HCT116 (cell line): ENCODE results near the gene SLC2A5. TPM values are rescaled to one million over a fixed set of nuclear protein-coding genes. Genes with fewer than 3 reads are reported as not detected.
A peak's percentile ranks its signal among the peaks of the same experiment; 100 is the strongest.

ENCODE experiments used
- ATAC-seq: fragments of 200-7000 bp; cut with Tn5 transposase; 2 replicates; pipeline ENCODE4 v1.9.1; 2020; ENCODE audit warnings: mild to moderate bottlenecking, moderate library complexity
- BruUV-seq: library from RNA; stranded (reverse); fragments of 400-500 nt; replicated peaks from 2 replicates; lab custom pipeline; 2021; lab: Mats Ljungman, UMichigan
- CTCF ChIA-PET: fragments of 300-600 bp; sonication (Branson Sonifier 250); formaldehyde crosslinking; loops from one replicate; lab custom pipeline; 2021; ENCODE audit warnings: antibody characterized with exemption; lab: Charles Lee
- POLR2A ChIA-PET: fragments of 300-600, 350-600 bp; sonication (Branson Sonifier 250); formaldehyde crosslinking; loops from one replicate; lab custom pipeline; 2021; ENCODE audit warnings: antibody characterized with exemption; lab: Charles Lee
- RAD21 ChIA-PET, 2 experiments: fragments of 300-600 bp; sonication (Branson Sonifier 250); formaldehyde crosslinking; loops; one replicate each; lab custom pipeline; 2023; ENCODE audit warnings: low total read pairs in 2 of 2; ENCODE audit not compliant: uncharacterized antibody in 2 of 2, unreplicated experiment in 2 of 2, low non-redundant PET in 1 of 2; lab: Charles Lee
- DNase-seq: peaks from one replicate; pipeline ENCODE4 v3.0.0-alpha.2; 2010; ENCODE audit warnings: low read depth, low spot score
- H2AFZ ChIP-seq: fragments of 200-600 bp; shearing (Covaris generic), sonication (generic); 2 replicates; pipeline ENCODE4 v1.6.1; 2017; ENCODE audit warnings: low read depth, mixed run types, mixed read lengths, antibody characterized with exemption, low read length; ENCODE audit not compliant: poor library complexity, severe bottlenecking
- H3K27ac ChIP-seq: 2 replicates; pipeline ENCODE4 v1.5.1; 2012; ENCODE audit warnings: low read depth, low read length
- H3K27me3 ChIP-seq: fragments of 200-600 bp; sonication (generic); 2 replicates; pipeline ENCODE4 v1.6.1; 2016; ENCODE audit warnings: mixed run types, low read length, mixed read lengths; ENCODE audit not compliant: insufficient read depth
- H3K36me3 ChIP-seq, 2 experiments: fragments of 200-500 bp in 1 of 2; fragments of 200-600 bp in 1 of 2; sonication (Bioruptor generic) in 1 of 2; sonication (generic) in 1 of 2; 2 replicates each; pipeline versions ENCODE4 v1.5.1 to v1.6.1; 2014 to 2016; ENCODE audit warnings: low read length in 2 of 2, inconsistent platforms in 1 of 2, mixed read lengths in 1 of 2, mixed run types in 1 of 2; ENCODE audit not compliant: insufficient read depth in 2 of 2, control insufficient read depth in 1 of 2
- H3K4me1 ChIP-seq, 2 experiments: fragments of 200-600 bp in 1 of 2; sonication (generic) in 1 of 2; 2 replicates each; pipeline versions ENCODE4 v1.5.1 to v1.6.1; 2012 to 2017; ENCODE audit warnings: low read length in 2 of 2, inconsistent platforms in 1 of 2, mild to moderate bottlenecking in 1 of 2, mixed read lengths in 1 of 2, mixed run types in 1 of 2, moderate library complexity in 1 of 2; ENCODE audit not compliant: insufficient read depth in 2 of 2, control insufficient read depth in 1 of 2
- H3K4me2 ChIP-seq: fragments of 200-600 bp; sonication (generic); 2 replicates; pipeline ENCODE4 v1.6.1; 2017; ENCODE audit warnings: mixed run types, low read length, mixed read lengths
- H3K4me3 ChIP-seq, 2 experiments: fragments of 200-600 bp in 1 of 2; sonication (generic) in 1 of 2; replicated peaks in 1 of 2; 2 replicates each; pipeline ENCODE4 v1.5.1; 2011 to 2016; ENCODE audit warnings: low read length in 2 of 2, control low read depth in 1 of 2, low read depth in 1 of 2, mild to moderate bottlenecking in 1 of 2, mixed read lengths in 1 of 2, mixed run types in 1 of 2
- H3K79me2 ChIP-seq: fragments of 200-600 bp; sonication (generic); 2 replicates; pipeline ENCODE4 v1.6.1; 2017; ENCODE audit warnings: mild to moderate bottlenecking, mixed run types, low read length, moderate library complexity, mixed read lengths; ENCODE audit not compliant: insufficient read depth
- H3K9ac ChIP-seq: fragments of 200-600 bp; sonication (generic); 2 replicates; pipeline ENCODE4 v1.6.1; 2016; ENCODE audit warnings: low read length, mixed read lengths
- H3K9me2 ChIP-seq: fragments of 200-600 bp; sonication (generic), shearing (Covaris generic); 2 replicates; pipeline ENCODE4 v1.6.1; 2017; ENCODE audit warnings: mixed run types, mild to moderate bottlenecking, moderate library complexity; ENCODE audit not compliant: insufficient read depth
- H3K9me3 ChIP-seq, 2 experiments: fragments of 200-500 bp in 1 of 2; fragments of 200-600 bp in 1 of 2; sonication (Bioruptor generic) in 1 of 2; sonication (generic) in 1 of 2; 2 replicates each; pipeline ENCODE4 v1.6.1; 2014 to 2017; ENCODE audit warnings: low read length in 2 of 2, mixed read lengths in 2 of 2, inconsistent platforms in 1 of 2, low read depth in 1 of 2, mild to moderate bottlenecking in 1 of 2, mixed run types in 1 of 2, moderate library complexity in 1 of 2; ENCODE audit not compliant: control insufficient read depth in 1 of 2, insufficient read depth in 1 of 2
- H4K20me1 ChIP-seq: fragments of 200-600 bp; sonication (generic), shearing (Covaris generic); 2 replicates; pipeline ENCODE4 v1.6.1; 2017; ENCODE audit warnings: mixed run types, mild to moderate bottlenecking, moderate library complexity; ENCODE audit not compliant: insufficient read depth
- ATF3 ChIP-seq: IDR thresholded peaks from 2 replicates; pipeline ENCODE4 v1.6.1; 2012
- CBX3 ChIP-seq: IDR thresholded peaks from 2 replicates; pipeline ENCODE4 v1.6.1; 2012; ENCODE audit warnings: low read depth
- CEBPB ChIP-seq: IDR thresholded peaks from 2 replicates; pipeline ENCODE4 v1.6.1; 2012; ENCODE audit warnings: low read depth
- CTCF ChIP-seq, 3 experiments: fragments of 200-600 bp in 1 of 3; sonication (generic) in 1 of 3; IDR thresholded peaks in 2 of 3; conservative IDR thresholded peaks in 1 of 3; 2 replicates each; pipeline ENCODE4 v1.5.1; 2012 to 2017; ENCODE audit warnings: low read depth in 2 of 3, low read length in 2 of 3, antibody characterized with exemption in 1 of 3, borderline replicate concordance in 1 of 3, control low read depth in 1 of 3, mild to moderate bottlenecking in 1 of 3, mixed read lengths in 1 of 3, mixed run types in 1 of 3, moderate library complexity in 1 of 3; ENCODE audit not compliant: insufficient read depth in 1 of 3
- EGR1 ChIP-seq: IDR thresholded peaks from 2 replicates; pipeline ENCODE4 v1.6.1; 2012; ENCODE audit warnings: low read depth
- ELF1 ChIP-seq: IDR thresholded peaks from 2 replicates; pipeline ENCODE4 v1.6.1; 2012; ENCODE audit warnings: low read depth, borderline replicate concordance
- EZH2 ChIP-seq: fragments of 200-600 bp; sonication (generic); IDR thresholded peaks from 2 replicates; pipeline ENCODE4 v1.6.1; 2017; ENCODE audit warnings: antibody characterized with exemption, mixed run types
- EZH2phosphoT487 ChIP-seq: fragments of 200-600 bp; IDR thresholded peaks from 2 replicates; pipeline ENCODE4 v1.6.1; 2018; ENCODE audit warnings: antibody characterized with exemption, borderline replicate concordance
- FOSL1 ChIP-seq: IDR thresholded peaks from 2 replicates; pipeline ENCODE4 v1.6.1; 2012; ENCODE audit warnings: low read depth
- JUND ChIP-seq: IDR thresholded peaks from 2 replicates; pipeline ENCODE4 v1.6.1; 2012
- POLR2A ChIP-seq: IDR thresholded peaks from 2 replicates; pipeline ENCODE4 v1.7.0; 2011; ENCODE audit warnings: borderline replicate concordance; ENCODE audit not compliant: insufficient read depth, insufficient read length; ENCODE audit errors: extremely low read depth
- POLR2AphosphoS5 ChIP-seq: IDR thresholded peaks from 2 replicates; pipeline ENCODE4 v1.6.1; 2011; ENCODE audit warnings: mild to moderate bottlenecking, low read depth, low read length, moderate library complexity
- SIN3A ChIP-seq: IDR thresholded peaks from 2 replicates; pipeline ENCODE4 v1.6.1; 2012; ENCODE audit warnings: low read depth
- SP1 ChIP-seq: IDR thresholded peaks from 2 replicates; pipeline ENCODE4 v1.6.1; 2012; ENCODE audit warnings: low read depth
- ZBTB33 ChIP-seq: IDR thresholded peaks from 2 replicates; pipeline ENCODE4 v1.6.1; 2011; ENCODE audit warnings: mild to moderate bottlenecking, low read length, moderate library complexity; ENCODE audit not compliant: insufficient replicate concordance; ENCODE audit errors: extremely low read depth
- ZFX ChIP-seq: fragments of 450-650 bp; IDR thresholded peaks from 2 replicates; pipeline ENCODE4 v1.6.1; 2017
- intact Hi-C: fragments of 100-400 bp; cut with micrococcal nuclease; formaldehyde crosslinking; loops from 2 replicates; pipeline ENCODE4 v1.10.0; 2022
- total RNA-seq: library from RNA; stranded (reverse); gene quantifications from one replicate; pipeline ENCODE4 v1.2.1, GENCODE V29; 2021; ENCODE audit not compliant: unreplicated experiment

SLC2A5 gene
- total RNA-seq, 1 experiment from 2014 or later: not detected

GRCh38 chr1:9005395-9005708 lies 64.1 kb downstream of the SLC2A5 start:
- no peak for DNase-seq
- Histone ChIP-seq H3K27me3 (no peaks in the 10 kb centered on the region), H3K27ac (no peak overlapping the region), H2AFZ (no peak overlapping the region), H3K4me1 (peaks cover 0 to 14% of the 10 kb centered on the region in 2 experiments; a peak in 3 of 4 replicates), H3K9me3 (no peaks in the 10 kb centered on the region), H4K20me1 (no peaks in the 10 kb centered on the region), H3K79me2 (no peaks in the 10 kb centered on the region), H3K36me3 (no peaks in the 10 kb centered on the region), H3K9me2 (no peaks in the 10 kb centered on the region), H3K4me3 (no peak overlapping the region), H3K9ac (no peak overlapping the region), H3K4me2 (peak overlapping the region; percentile 30; the same call in 1 of the 2 replicates)
- ChIA-PET POLR2A (interaction anchor here (0.7 to 1.0 kb wide), 4 partner anchors 16 to 127 kb away, joined by 3 to 5 read pairs (median 4); partner anchors contain the start of gene ENO1), CTCF (interaction anchor here (0.7 to 2.3 kb wide), 27 partner anchors 10 to 927 kb away, joined by 3 to 62 read pairs (median 5); partner anchors contain the start of gene ENO1), RAD21 (interaction anchor here (0.7 to 1.2 kb wide), 9 partner anchors 16 to 146 kb away, joined by 3 to 11 read pairs (median 4); no protein-coding TSS in a partner anchor)
- intact Hi-C loops: loop anchor here (1.0 kb wide), 1 partner anchor 87 kb away; no protein-coding TSS in a partner anchor
- no TSS peak for BruUV-seq
- ATAC-seq: peak; percentile 50
- TF ChIP-seq SP1: no peak
- no peak for TF ChIP-seq CTCF (IDR thresholded peaks at IDR 0.05 in 2 of 3, conservative IDR thresholded peaks at IDR 0.05 in 1 of 3; ENCODE audit: borderline replicate concordance in 1 of 3, insufficient read depth in 1 of 3, low read depth in 2 of 3, low read length in 2 of 3)
- no peak for TF ChIP-seq EZH2
- no peak for TF ChIP-seq EGR1
- TF ChIP-seq JUND: no peak
- TF ChIP-seq SIN3A: no peak
- no peak for TF ChIP-seq CEBPB
- no peak for TF ChIP-seq ATF3
- no peak for TF ChIP-seq EZH2phosphoT487
- TF ChIP-seq POLR2AphosphoS5: no peak
- TF ChIP-seq POLR2A: no peak
- no peak for TF ChIP-seq ZFX
- no peak for TF ChIP-seq ZBTB33
- no peak for TF ChIP-seq FOSL1
- no peak for TF ChIP-seq CBX3
- TF ChIP-seq ELF1: no peak
